A204.1 (cell line): ENCODE measurements around the gene SH3YL1.

Source experiments
- FAIRE-seq: peaks from 2 replicates; lab custom pipeline; 2012; peaks lifted over from hg19 to GRCh38; lab: Jason Lieb, UNC

Gene SH3YL1

GRCh38 chr2:281381-281780 lies 17.5 kb upstream of the SH3YL1 start:
- FAIRE-seq, result no peak

- no peak for FAIRE-seq
Measured at GRCh38 chr2:280650-281110, 16.8 kb upstream of the SH3YL1 start.

GRCh38 chr2:279956-280649 lies 16.3 kb upstream of the SH3YL1 start:
- FAIRE-seq, result no peak

GRCh38 chr2:279366-279765 lies 15.5 kb upstream of the SH3YL1 start:
- FAIRE-seq, result no peak

- FAIRE-seq, result no peak
Measured at GRCh38 chr2:278927-279320, 15.1 kb upstream of the SH3YL1 start.

GRCh38 chr2:278312-278926 lies 14.6 kb upstream of the SH3YL1 start:
- FAIRE-seq, result no peak

GRCh38 chr2:275466-275865 lies 11.6 kb upstream of the SH3YL1 start:
- no peak for FAIRE-seq

- no peak for FAIRE-seq
Measured at GRCh38 chr2:274503-274902, 10.7 kb upstream of the SH3YL1 start.

GRCh38 chr2:273333-273732 lies 9.5 kb upstream of the SH3YL1 start:
- FAIRE-seq, result no peak

GRCh38 chr2:271917-272316 lies 8.1 kb upstream of the SH3YL1 start:
- no peak for FAIRE-seq

- FAIRE-seq, result no peak
Measured at GRCh38 chr2:270861-271260, 7.0 kb upstream of the SH3YL1 start.

- FAIRE-seq, result no peak
Measured at GRCh38 chr2:269356-270030, 5.7 kb upstream of the SH3YL1 start.

GRCh38 chr2:268323-268722 lies 4.5 kb upstream of the SH3YL1 start:
- no peak for FAIRE-seq

GRCh38 chr2:264493-265468 lies 949 bp upstream of the SH3YL1 start, which contains the start of gene ACP1:
Gene ACP1, plus strand, starts transcription at chr2:264947. Its CDS starts 18 bp downstream, at chr2:264965.
- no peak for FAIRE-seq

- FAIRE-seq, result no peak
Measured at GRCh38 chr2:263022-263738, 652 bp downstream of the SH3YL1 start.

GRCh38 chr2:262117-262516 lies 1.7 kb downstream of the SH3YL1 start:
- no peak for FAIRE-seq

GRCh38 chr2:260507-261161 lies 3.2 kb downstream of the SH3YL1 start:
- no peak for FAIRE-seq

GRCh38 chr2:259789-260331 lies 4.0 kb downstream of the SH3YL1 start:
- no peak for FAIRE-seq

GRCh38 chr2:258933-259332 lies 4.9 kb downstream of the SH3YL1 start:
- FAIRE-seq, result no peak

GRCh38 chr2:257842-258241 lies 6.0 kb downstream of the SH3YL1 start:
- FAIRE-seq, result no peak

- no peak for FAIRE-seq
Measured at GRCh38 chr2:257429-257828, 6.4 kb downstream of the SH3YL1 start.
